Measurements from ENCODE around the gene FAM81A. TPM values are rescaled to one million over a fixed set of nuclear protein-coding genes. Genes with fewer than 3 reads are reported as not detected.

Gene FAM81A
- 10 to 100 TPM in 1 of 2 donors, 1 to 10 TPM in 1; 6.4 to 18.8 TPM for total RNA-seq

DNA sequence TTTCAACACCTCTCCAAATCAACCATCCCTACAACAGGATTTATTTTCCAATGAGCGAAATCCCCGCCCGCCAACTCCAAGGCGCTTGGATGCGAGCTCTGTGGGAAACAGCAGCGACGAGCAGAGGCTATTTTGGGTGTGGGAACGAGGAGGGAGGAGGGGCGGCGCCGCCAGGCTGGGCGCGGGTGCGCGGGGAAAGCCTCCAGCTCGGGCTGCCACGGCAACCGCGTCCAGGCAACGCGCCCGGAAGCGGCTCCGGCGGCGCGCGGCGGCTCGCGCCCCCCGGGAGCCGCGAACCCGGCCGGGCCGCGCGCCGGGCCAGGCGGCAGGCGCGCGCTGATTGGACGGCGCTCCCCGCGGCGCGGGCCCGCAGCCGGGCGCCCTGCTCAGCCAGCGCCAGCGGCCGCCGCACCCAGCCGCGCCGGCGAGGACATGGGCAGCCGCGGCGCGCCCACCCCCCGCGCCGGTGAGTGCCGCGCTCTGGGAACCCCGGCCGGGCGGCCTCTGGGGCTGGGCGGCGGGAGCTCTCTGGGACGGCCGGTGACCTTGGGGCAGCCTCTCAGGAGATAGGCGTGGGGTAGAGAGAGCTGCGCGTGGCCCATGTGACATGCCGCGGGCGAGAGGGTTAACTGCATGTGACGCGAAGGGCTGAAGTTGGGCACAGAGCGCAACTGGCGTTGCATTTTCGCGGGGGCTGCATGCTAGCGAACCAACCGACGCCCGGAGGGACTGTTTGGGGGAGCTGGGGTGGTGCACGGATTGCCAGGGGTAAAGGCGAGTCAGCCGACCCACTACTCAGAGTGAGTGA is at the start of gene FAM81A:
Gene FAM81A, plus strand, starts transcription at position 370 of the 808 bp plus-strand sequence. CDS start 20,441 bp downstream, outside the sequence.
- intact Hi-C loops (cut with DNase I), result no loop called here
- TF ChIP-seq, protein P1, sequence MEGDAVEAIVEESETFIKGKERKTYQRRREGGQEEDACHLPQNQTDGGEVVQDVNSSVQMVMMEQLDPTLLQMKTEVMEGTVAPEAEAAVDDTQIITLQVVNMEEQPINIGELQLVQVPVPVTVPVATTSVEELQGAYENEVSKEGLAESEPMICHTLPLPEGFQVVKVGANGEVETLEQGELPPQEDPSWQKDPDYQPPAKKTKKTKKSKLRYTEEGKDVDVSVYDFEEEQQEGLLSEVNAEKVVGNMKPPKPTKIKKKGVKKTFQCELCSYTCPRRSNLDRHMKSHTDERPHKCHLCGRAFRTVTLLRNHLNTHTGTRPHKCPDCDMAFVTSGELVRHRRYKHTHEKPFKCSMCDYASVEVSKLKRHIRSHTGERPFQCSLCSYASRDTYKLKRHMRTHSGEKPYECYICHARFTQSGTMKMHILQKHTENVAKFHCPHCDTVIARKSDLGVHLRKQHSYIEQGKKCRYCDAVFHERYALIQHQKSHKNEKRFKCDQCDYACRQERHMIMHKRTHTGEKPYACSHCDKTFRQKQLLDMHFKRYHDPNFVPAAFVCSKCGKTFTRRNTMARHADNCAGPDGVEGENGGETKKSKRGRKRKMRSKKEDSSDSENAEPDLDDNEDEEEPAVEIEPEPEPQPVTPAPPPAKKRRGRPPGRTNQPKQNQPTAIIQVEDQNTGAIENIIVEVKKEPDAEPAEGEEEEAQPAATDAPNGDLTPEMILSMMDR (IDR thresholded peaks at IDR 0.05), result no peak
- peak; percentile 88 for DNase-seq
- H3K4me3 ChIP-seq, result peak within 1 kb of the TSS; percentile 45
- no peaks in the 10 kb centered on the region for H3K9me3 ChIP-seq
- H3K27ac ChIP-seq, result no peak within 1 kb of the TSS
- H3K27me3 ChIP-seq, result no peaks in the 10 kb centered on the region
- no peaks in the 10 kb centered on the region for H3K36me3 ChIP-seq
- peak within 1 kb of the TSS; percentile 63 to 81 for H3K9ac ChIP-seq (ENCODE audit: low read depth in 2 of 2, low read length in 2 of 2)
- H3K4me1 ChIP-seq, result peaks cover 6% of the 10 kb centered on the region

DNA sequence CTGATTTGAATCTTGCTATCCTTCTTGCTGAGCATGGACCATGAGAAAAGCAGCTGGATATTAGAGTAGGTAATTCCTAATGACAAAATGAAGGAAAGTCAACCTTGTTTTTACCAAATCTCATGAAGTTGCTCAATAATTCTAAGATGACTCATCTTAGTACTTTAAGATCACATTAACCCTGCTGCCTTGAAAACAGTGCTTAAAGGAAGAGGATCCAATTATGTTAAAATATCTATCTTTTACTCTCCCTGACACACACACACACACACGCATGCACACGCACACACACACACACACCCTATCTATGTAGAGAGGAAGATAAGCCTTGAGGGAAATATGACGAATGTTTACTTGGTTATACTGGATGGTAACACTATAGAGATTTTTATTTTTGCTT is 49.3 kb upstream of the FAM81A start:
- Histone ChIP-seq H3K27me3 (no peaks in the 10 kb centered on the region), H3K4me1 (no peaks in the 10 kb centered on the region), H3K27ac (no peak overlapping the region), H3K4me3 (no peak overlapping the region), H3K9me3 (no peaks in the 10 kb centered on the region), H3K36me3 (no peaks in the 10 kb centered on the region), H3K9ac (ENCODE audit: low read depth in 2 of 2, low read length in 2 of 2) (no peak overlapping the region)
- intact Hi-C loops (cut with DNase I), result no loop called here
- DNase-seq, result no peak
- TF ChIP-seq, protein P1 (IDR thresholded peaks at IDR 0.05), result no peak

DNA sequence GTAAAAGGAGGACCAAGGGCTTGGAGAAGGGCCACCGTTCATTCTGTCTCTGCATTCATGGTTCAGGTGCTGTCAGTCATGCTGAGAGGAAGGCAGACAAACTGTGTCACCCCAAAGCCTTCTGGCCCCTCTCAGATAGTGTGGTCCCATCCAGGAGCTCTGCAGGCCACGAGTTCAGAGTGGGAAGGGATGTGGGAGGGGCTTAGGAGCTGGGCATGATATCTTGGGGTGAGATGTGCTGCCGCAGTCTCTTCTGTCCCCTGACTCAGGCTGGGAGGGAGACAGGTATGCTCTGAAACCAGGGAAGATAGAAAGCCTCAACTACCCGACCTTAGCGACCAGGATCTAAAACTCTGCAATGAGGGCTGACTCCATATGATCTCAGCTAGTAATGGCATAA is 45.7 kb upstream of the FAM81A start:
- Histone ChIP-seq H3K27ac (no peak overlapping the region), H3K4me1 (no peaks in the 10 kb centered on the region), H3K36me3 (no peaks in the 10 kb centered on the region), H3K4me3 (no peak overlapping the region), H3K9ac (ENCODE audit: low read depth in 2 of 2, low read length in 2 of 2) (no peak overlapping the region), H3K27me3 (no peaks in the 10 kb centered on the region), H3K9me3 (no peaks in the 10 kb centered on the region)
- no peak for DNase-seq
- TF ChIP-seq, protein P1 (IDR thresholded peaks at IDR 0.05), result no peak
- intact Hi-C loops (cut with DNase I), result no loop called here

DNA sequence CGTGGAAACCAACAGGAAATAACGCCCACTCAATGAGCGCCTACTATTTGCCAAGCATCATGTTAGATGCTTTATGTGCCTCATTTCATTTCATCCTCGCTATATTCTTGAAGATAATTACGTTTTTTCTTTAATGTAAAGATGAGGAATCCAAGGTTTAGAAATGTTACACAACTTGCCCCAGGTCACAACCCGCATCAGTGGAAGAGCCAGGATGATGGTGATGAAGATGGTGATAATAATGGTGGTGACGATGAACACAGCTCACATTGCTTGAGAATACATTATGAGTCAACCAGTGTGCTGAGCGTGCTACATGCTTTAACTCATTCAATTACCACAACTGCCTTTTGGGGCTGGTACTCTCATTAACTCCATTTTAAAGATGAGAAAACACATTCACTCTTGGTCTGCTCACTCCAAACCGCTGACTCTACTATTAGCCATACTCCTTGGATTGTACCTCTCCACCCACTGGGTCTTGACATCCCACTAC is 43.8 kb upstream of the FAM81A start:
- no peaks in the 10 kb centered on the region for H3K27me3 ChIP-seq

DNA sequence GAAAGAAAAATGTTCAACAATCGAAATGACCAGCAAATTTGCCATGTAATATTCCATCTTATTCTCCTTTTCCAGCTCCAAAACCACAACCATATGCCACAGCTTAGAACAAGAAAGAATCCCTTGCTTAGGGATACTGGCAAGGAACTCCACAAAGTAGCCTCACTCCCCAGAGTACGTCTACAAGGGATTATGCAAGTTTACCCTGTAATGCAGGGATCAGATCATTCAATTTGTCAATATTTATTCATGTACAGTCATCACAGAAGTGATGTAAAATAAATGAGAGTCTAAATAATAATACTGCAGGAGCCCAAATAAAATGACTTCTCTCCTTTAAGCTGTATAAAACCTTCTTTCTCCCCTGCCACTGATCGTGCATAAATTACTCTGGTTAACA is 41.8 kb upstream of the FAM81A start:
- Histone ChIP-seq H3K4me3 (no peak overlapping the region), H3K27ac (no peak overlapping the region), H3K9me3 (no peaks in the 10 kb centered on the region), H3K27me3 (no peaks in the 10 kb centered on the region), H3K4me1 (no peaks in the 10 kb centered on the region), H3K36me3 (no peaks in the 10 kb centered on the region), H3K9ac (ENCODE audit: low read depth in 2 of 2, low read length in 2 of 2) (no peak overlapping the region)
- intact Hi-C loops (cut with DNase I), result no loop called here
- no peak for DNase-seq
- TF ChIP-seq, protein P1 (IDR thresholded peaks at IDR 0.05), result no peak

More for the DNA sequence above, 43.8 kb upstream of the FAM81A start:
- TF ChIP-seq, protein P1 (IDR thresholded peaks at IDR 0.05), result no peak
- intact Hi-C loops (cut with DNase I), result no loop called here
- Histone ChIP-seq H3K27ac (no peak overlapping the region), H3K36me3 (no peaks in the 10 kb centered on the region), H3K9me3 (no peaks in the 10 kb centered on the region), H3K4me1 (no peaks in the 10 kb centered on the region), H3K9ac (ENCODE audit: low read depth in 2 of 2, low read length in 2 of 2) (no peak overlapping the region), H3K4me3 (no peak overlapping the region)
- DNase-seq, result no peak

Data from colonic mucosa (tissue), 4 donors.